Measurements from ENCODE around the gene FTCDNL1.
A peak's percentile ranks its signal among the peaks of the same experiment; 100 is the strongest.

The FTCDNL1 gene

DNA sequence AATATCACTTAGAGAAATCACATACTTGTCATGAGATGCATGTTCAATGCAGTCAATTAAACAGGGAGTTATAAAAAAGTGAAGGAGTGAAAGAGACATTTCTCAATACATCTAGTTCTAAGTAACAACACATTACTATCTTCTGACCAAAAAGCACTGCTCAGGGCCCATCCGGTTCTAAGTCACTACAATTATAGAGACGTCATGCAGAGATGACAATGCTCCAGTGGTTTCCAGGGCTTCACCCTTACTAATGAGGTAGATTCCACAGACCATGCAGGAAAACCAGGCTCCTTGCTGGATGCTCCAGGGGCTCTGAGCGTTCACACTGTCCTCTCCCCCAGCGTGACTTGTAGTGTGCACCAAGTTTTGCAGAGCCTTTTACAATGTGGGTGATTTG, 88.0 kb downstream of the FTCDNL1 start:
- no peaks in the 10 kb centered on the region for H3K36me3 ChIP-seq (ENCODE audit: control insufficient read depth in 1 of 2, insufficient read depth in 2 of 2, low read depth in 1 of 2, low read length in 2 of 2)
- H3K4me3 ChIP-seq (ENCODE audit: insufficient read depth in 1 of 2, low read depth in 1 of 2, low read length in 2 of 2) = no peak overlapping the region
- no peak overlapping the region for H3K4ac ChIP-seq (ENCODE audit: low read depth in 1 of 2, low read length in 2 of 2)
- no peaks in the 10 kb centered on the region for H3K4me1 ChIP-seq (ENCODE audit: control insufficient read depth, insufficient read depth, low read depth, low read length)
- no peak overlapping the region for H3K4me2 ChIP-seq (ENCODE audit: low read length, poor library complexity, severe bottlenecking)
- no peak overlapping the region for H4K91ac ChIP-seq (ENCODE audit: low read length)
- H2BK120ac ChIP-seq (ENCODE audit: low read depth, low read length) = no peak overlapping the region
- H3K14ac ChIP-seq (ENCODE audit: low read length in 2 of 2) = no peak overlapping the region
- no peak overlapping the region for H2AFZ ChIP-seq (ENCODE audit: low read depth, low read length)
- no peak overlapping the region for H2BK5ac ChIP-seq (ENCODE audit: low read depth, low read length, poor library complexity, severe bottlenecking)
- WGBS = 87% methylated on average over 4 of the region's 4 CpGs
- H3K27me3 ChIP-seq (ENCODE audit: control insufficient read depth in 1 of 2, insufficient read depth in 1 of 2, low read length in 2 of 2) = no peaks in the 10 kb centered on the region
- no peak overlapping the region for H2AK5ac ChIP-seq (ENCODE audit: low read length, severe bottlenecking)
- H3K27ac ChIP-seq (ENCODE audit: low read length, poor library complexity, severe bottlenecking) = no peak overlapping the region
- no peak overlapping the region for H2BK12ac ChIP-seq (ENCODE audit: low read length in 2 of 2)
- no peak overlapping the region for H2BK15ac ChIP-seq (ENCODE audit: low read depth, poor library complexity, severe bottlenecking)
- no peaks in the 10 kb centered on the region for H3K9me3 ChIP-seq (ENCODE audit: control insufficient read depth, low read length)
- no peak overlapping the region for H3K23ac ChIP-seq (ENCODE audit: low read length in 2 of 2)
- H4K8ac ChIP-seq (ENCODE audit: low read length) = no peak overlapping the region
- H3K9ac ChIP-seq (ENCODE audit: low read length) = no peak overlapping the region
- H3K18ac ChIP-seq (ENCODE audit: low read depth in 1 of 2, low read length in 2 of 2) = no peak overlapping the region
- DNase-seq = no peak
- no peaks in the 10 kb centered on the region for H3K79me1 ChIP-seq (replicated peaks; ENCODE audit: low read length, poor library complexity, severe bottlenecking)

DNA sequence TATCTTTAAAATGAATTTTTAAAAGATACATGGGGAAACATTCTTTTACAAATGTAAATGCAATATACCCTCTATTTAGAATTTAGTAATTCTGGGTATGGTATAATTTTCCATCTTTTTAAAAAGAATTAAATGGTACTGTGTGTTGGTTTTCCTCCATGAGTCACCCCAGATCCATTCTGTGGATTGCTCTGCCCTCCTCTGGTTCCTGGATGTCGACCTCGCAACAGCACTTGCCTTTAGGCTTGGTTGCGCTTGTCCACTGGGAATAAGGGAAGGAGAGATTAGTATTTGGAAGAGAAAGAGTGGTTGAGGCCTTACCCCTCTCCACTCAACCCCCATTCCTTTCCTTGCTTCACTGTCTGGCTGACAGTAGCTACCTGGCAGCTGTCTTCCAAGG, 90.4 kb downstream of the FTCDNL1 start:
- Histone ChIP-seq H3K27ac (ENCODE audit: low read length, poor library complexity, severe bottlenecking) (no peak overlapping the region), H3K23ac (ENCODE audit: low read length in 2 of 2) (no peak overlapping the region), H3K4me3 (ENCODE audit: insufficient read depth in 1 of 2, low read depth in 1 of 2, low read length in 2 of 2) (no peak overlapping the region), H3K18ac (ENCODE audit: low read depth in 1 of 2, low read length in 2 of 2) (no peak overlapping the region), H3K9ac (ENCODE audit: low read length) (no peak overlapping the region), H2BK12ac (ENCODE audit: low read length in 2 of 2) (no peak overlapping the region), H2AK5ac (ENCODE audit: low read length, severe bottlenecking) (no peak overlapping the region), H3K4ac (ENCODE audit: low read depth in 1 of 2, low read length in 2 of 2) (no peak overlapping the region), H2BK5ac (ENCODE audit: low read depth, low read length, poor library complexity, severe bottlenecking) (no peak overlapping the region), H2BK15ac (ENCODE audit: low read depth, poor library complexity, severe bottlenecking) (no peak overlapping the region), H2AFZ (ENCODE audit: low read depth, low read length) (no peak overlapping the region), H3K4me2 (ENCODE audit: low read length, poor library complexity, severe bottlenecking) (no peak overlapping the region), H3K36me3 (ENCODE audit: control insufficient read depth in 1 of 2, insufficient read depth in 2 of 2, low read depth in 1 of 2, low read length in 2 of 2) (no peaks in the 10 kb centered on the region), H4K8ac (ENCODE audit: low read length) (no peak overlapping the region), H2BK120ac (ENCODE audit: low read depth, low read length) (no peak overlapping the region), H4K91ac (ENCODE audit: low read length) (no peak overlapping the region), H3K14ac (ENCODE audit: low read length in 2 of 2) (no peak overlapping the region), H3K79me1 (replicated peaks; ENCODE audit: low read length, poor library complexity, severe bottlenecking) (no peaks in the 10 kb centered on the region), H3K9me3 (ENCODE audit: control insufficient read depth, low read length) (no peaks in the 10 kb centered on the region), H3K27me3 (ENCODE audit: control insufficient read depth in 1 of 2, insufficient read depth in 1 of 2, low read length in 2 of 2) (no peaks in the 10 kb centered on the region), H3K4me1 (ENCODE audit: control insufficient read depth, insufficient read depth, low read depth, low read length) (no peaks in the 10 kb centered on the region)
- peak; percentile 15 for DNase-seq
- no CpG with 5 or more reads among the region's 3 CpGs for WGBS

DNA sequence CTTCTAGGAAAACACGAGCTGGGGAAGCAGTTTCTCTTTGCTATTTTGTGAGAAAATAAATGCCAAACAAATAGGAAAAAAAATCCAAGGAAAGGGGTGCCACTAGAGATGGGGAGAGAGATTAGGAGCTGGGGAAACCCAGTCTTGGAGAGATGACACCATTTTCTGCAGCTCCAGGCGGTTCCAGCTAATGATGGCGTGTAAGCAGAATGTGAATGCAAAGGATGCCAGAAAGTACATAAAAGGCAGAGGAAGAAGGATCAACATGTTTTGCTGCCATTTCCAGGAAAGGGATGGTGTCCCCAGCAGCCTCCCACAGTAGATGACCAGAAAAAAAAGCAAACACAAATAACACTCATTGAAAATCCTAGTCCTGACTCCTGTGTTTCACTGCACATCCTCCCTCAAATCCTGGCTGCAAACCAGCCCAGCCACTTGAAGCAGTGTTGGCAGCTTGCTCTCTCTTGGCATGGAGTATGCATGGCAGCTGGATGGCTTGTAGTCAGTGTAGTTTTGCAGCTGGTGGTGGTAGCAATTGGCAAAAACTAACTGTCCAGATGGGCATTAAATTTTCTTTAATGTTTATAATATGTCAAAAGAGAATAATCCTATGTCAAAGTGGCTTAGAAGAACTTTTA, 93.6 kb downstream of the FTCDNL1 start:
- no peaks in the 10 kb centered on the region for H3K36me3 ChIP-seq (ENCODE audit: control insufficient read depth in 1 of 2, insufficient read depth in 2 of 2, low read depth in 1 of 2, low read length in 2 of 2)
- H3K4me2 ChIP-seq (ENCODE audit: low read length, poor library complexity, severe bottlenecking) = no peak overlapping the region
- H2BK120ac ChIP-seq (ENCODE audit: low read depth, low read length) = no peak overlapping the region
- H3K9me3 ChIP-seq (ENCODE audit: control insufficient read depth, low read length) = peaks cover 2% of the 10 kb centered on the region
- no peak overlapping the region for H3K14ac ChIP-seq (ENCODE audit: low read length in 2 of 2)
- 89% methylated on average over 3 of the region's 3 CpGs for WGBS
- no peak overlapping the region for H2BK15ac ChIP-seq (ENCODE audit: low read depth, poor library complexity, severe bottlenecking)
- H2AFZ ChIP-seq (ENCODE audit: low read depth, low read length) = no peak overlapping the region
- no peak overlapping the region for H4K91ac ChIP-seq (ENCODE audit: low read length)
- H3K27ac ChIP-seq (ENCODE audit: low read length, poor library complexity, severe bottlenecking) = no peak overlapping the region
- DNase-seq = no peak
- no peak overlapping the region for H3K23ac ChIP-seq (ENCODE audit: low read length in 2 of 2)
- no peak overlapping the region for H2AK5ac ChIP-seq (ENCODE audit: low read length, severe bottlenecking)
- H3K18ac ChIP-seq (ENCODE audit: low read depth in 1 of 2, low read length in 2 of 2) = no peak overlapping the region
- no peak overlapping the region for H2BK5ac ChIP-seq (ENCODE audit: low read depth, low read length, poor library complexity, severe bottlenecking)
- H3K4me3 ChIP-seq (ENCODE audit: insufficient read depth in 1 of 2, low read depth in 1 of 2, low read length in 2 of 2) = peak overlapping the region in 1 of 2 experiments; percentile 32
- no peak overlapping the region for H4K8ac ChIP-seq (ENCODE audit: low read length)
- no peak overlapping the region for H2BK12ac ChIP-seq (ENCODE audit: low read length in 2 of 2)
- H3K9ac ChIP-seq (ENCODE audit: low read length) = no peak overlapping the region
- no peaks in the 10 kb centered on the region for H3K4me1 ChIP-seq (ENCODE audit: control insufficient read depth, insufficient read depth, low read depth, low read length)
- H3K27me3 ChIP-seq (ENCODE audit: control insufficient read depth in 1 of 2, insufficient read depth in 1 of 2, low read length in 2 of 2) = peaks cover 0 to 2% of the 10 kb centered on the region in 2 experiments
- H3K79me1 ChIP-seq (replicated peaks; ENCODE audit: low read length, poor library complexity, severe bottlenecking) = no peaks in the 10 kb centered on the region
- no peak overlapping the region for H3K4ac ChIP-seq (ENCODE audit: low read depth in 1 of 2, low read length in 2 of 2)

DNA sequence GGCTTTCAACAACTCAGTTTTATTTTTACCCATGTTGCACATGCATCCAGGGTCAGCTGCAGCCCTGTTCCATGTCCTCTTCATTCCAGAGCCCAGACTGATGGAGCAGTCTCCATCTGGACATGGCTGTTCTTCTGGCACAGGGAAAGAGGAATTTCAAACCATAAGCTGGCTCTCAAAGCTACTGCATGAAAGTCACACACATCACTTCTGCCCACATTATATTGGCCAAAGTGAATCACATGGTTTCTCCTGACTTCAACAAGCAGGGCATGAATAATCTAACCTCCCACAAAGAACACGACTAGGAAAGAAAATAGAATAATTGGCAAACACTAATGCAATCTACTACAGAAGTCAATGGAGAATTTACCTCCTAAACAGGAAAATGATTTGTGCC, 94.2 kb downstream of the FTCDNL1 start:
- Histone ChIP-seq H3K79me1 (replicated peaks; ENCODE audit: low read length, poor library complexity, severe bottlenecking) (no peaks in the 10 kb centered on the region), H2BK120ac (ENCODE audit: low read depth, low read length) (no peak overlapping the region), H3K4me2 (ENCODE audit: low read length, poor library complexity, severe bottlenecking) (no peak overlapping the region), H3K4me3 (ENCODE audit: insufficient read depth in 1 of 2, low read depth in 1 of 2, low read length in 2 of 2) (peak overlapping the region in 1 of 2 experiments; percentile 32), H2AFZ (ENCODE audit: low read depth, low read length) (no peak overlapping the region), H2BK12ac (ENCODE audit: low read length in 2 of 2) (no peak overlapping the region), H4K91ac (ENCODE audit: low read length) (no peak overlapping the region), H3K9me3 (ENCODE audit: control insufficient read depth, low read length) (peaks cover 5% of the 10 kb centered on the region), H3K4me1 (ENCODE audit: control insufficient read depth, insufficient read depth, low read depth, low read length) (no peaks in the 10 kb centered on the region), H3K27me3 (ENCODE audit: control insufficient read depth in 1 of 2, insufficient read depth in 1 of 2, low read length in 2 of 2) (peaks cover 0 to 6% of the 10 kb centered on the region in 2 experiments), H2BK15ac (ENCODE audit: low read depth, poor library complexity, severe bottlenecking) (no peak overlapping the region), H3K36me3 (ENCODE audit: control insufficient read depth in 1 of 2, insufficient read depth in 2 of 2, low read depth in 1 of 2, low read length in 2 of 2) (no peaks in the 10 kb centered on the region), H2AK5ac (ENCODE audit: low read length, severe bottlenecking) (no peak overlapping the region), H3K23ac (ENCODE audit: low read length in 2 of 2) (no peak overlapping the region), H4K8ac (ENCODE audit: low read length) (no peak overlapping the region), H3K9ac (ENCODE audit: low read length) (no peak overlapping the region), H3K14ac (ENCODE audit: low read length in 2 of 2) (no peak overlapping the region), H3K27ac (ENCODE audit: low read length, poor library complexity, severe bottlenecking) (no peak overlapping the region), H2BK5ac (ENCODE audit: low read depth, low read length, poor library complexity, severe bottlenecking) (no peak overlapping the region), H3K18ac (ENCODE audit: low read depth in 1 of 2, low read length in 2 of 2) (no peak overlapping the region), H3K4ac (ENCODE audit: low read depth in 1 of 2, low read length in 2 of 2) (no peak overlapping the region)
- no peak for DNase-seq
- WGBS = no CpG with 5 or more reads among the region's 1 CpG
